Esophagus squamous epithelium (tissue), 5 donors: ENCODE results near the gene GPR137. TPM values are rescaled to one million over a fixed set of nuclear protein-coding genes. Genes with fewer than 3 reads are reported as not detected.

Experiments used
- DNase-seq: peaks from one replicate; lab custom pipeline; 2025; lab: John Stamatoyannopoulos, UW
- H3K27ac ChIP-seq, 4 donors: fragments of 200-600 bp; sonication (generic); one replicate each; pipeline ENCODE4 v1.5.1; 2016 to 2019; ENCODE audit warnings: mild to moderate bottlenecking in 1 of 4
- H3K27me3 ChIP-seq, 4 donors: fragments of 200-600 bp; sonication (generic); 1 replicate in 3 of 4; 2 replicates in 1 of 4; pipeline versions ENCODE4 v1.5.1 to v1.6.0; 2017 to 2021; ENCODE audit warnings: antibody characterized with exemption in 1 of 4
- H3K36me3 ChIP-seq, 3 donors: fragments of 200-600 bp; sonication (generic); one replicate each; pipeline ENCODE4 v1.5.1; 2016 to 2019
- H3K4me1 ChIP-seq, 3 donors: fragments of 200-600 bp; sonication (generic); one replicate each; pipeline ENCODE4 v1.5.1; 2017 to 2019
- H3K4me3 ChIP-seq, 4 donors: fragments of 200-600 bp; sonication (generic); 1 replicate in 3 of 4; 2 replicates in 1 of 4; pipeline ENCODE4 v1.5.1; 2016 to 2019; ENCODE audit warnings: mild to moderate bottlenecking in 2 of 4, moderate library complexity in 1 of 4
- H3K9me3 ChIP-seq, 3 donors: fragments of 200-600 bp; sonication (generic); one replicate each; pipeline ENCODE4 v1.5.1; 2016 to 2019
- CTCF ChIP-seq, 6 experiments: fragments of 450-650 bp in 4 of 6; fragments of 200-600 bp in 2 of 6; sonication (generic) in 2 of 6; IDR thresholded peaks; one replicate each; pipeline ENCODE4 v1.5.1; 2016 to 2019; ENCODE audit warnings: antibody characterized with exemption in 6 of 6, mild to moderate bottlenecking in 4 of 6, moderate library complexity in 4 of 6
- POLR2A ChIP-seq, 4 donors: fragments of 450-650 bp; IDR thresholded peaks; one replicate each; pipeline ENCODE4 v1.6.1; 2017; ENCODE audit warnings: antibody characterized with exemption in 4 of 4, mild to moderate bottlenecking in 4 of 4, moderate library complexity in 3 of 4
- WGBS, 2 donors: methylation state at CpG; one replicate each; pipeline ENCODE4 v1.1.5; 2018; 5-methylcytosine and 5-hydroxymethylcytosine counted together
- intact Hi-C: fragments of 100-400 bp; cut with DNase I; formaldehyde crosslinking; loops from one replicate; pipeline ENCODE4 v1.15.0; 2022
- total RNA-seq, 4 donors: library from RNA; depleted of rRNA; stranded (reverse); fragments of >200 nt; gene quantifications; one replicate each; pipeline ENCODE4 v1.1.0, GENCODE V29; 2016
- donor health status: DM: yes; HTN: yes; CAD: no.

The GPR137 gene
- total RNA-seq, 4 donors from 2014 or later: 17.5 to 19.9 (median 19.2) TPM

DNA sequence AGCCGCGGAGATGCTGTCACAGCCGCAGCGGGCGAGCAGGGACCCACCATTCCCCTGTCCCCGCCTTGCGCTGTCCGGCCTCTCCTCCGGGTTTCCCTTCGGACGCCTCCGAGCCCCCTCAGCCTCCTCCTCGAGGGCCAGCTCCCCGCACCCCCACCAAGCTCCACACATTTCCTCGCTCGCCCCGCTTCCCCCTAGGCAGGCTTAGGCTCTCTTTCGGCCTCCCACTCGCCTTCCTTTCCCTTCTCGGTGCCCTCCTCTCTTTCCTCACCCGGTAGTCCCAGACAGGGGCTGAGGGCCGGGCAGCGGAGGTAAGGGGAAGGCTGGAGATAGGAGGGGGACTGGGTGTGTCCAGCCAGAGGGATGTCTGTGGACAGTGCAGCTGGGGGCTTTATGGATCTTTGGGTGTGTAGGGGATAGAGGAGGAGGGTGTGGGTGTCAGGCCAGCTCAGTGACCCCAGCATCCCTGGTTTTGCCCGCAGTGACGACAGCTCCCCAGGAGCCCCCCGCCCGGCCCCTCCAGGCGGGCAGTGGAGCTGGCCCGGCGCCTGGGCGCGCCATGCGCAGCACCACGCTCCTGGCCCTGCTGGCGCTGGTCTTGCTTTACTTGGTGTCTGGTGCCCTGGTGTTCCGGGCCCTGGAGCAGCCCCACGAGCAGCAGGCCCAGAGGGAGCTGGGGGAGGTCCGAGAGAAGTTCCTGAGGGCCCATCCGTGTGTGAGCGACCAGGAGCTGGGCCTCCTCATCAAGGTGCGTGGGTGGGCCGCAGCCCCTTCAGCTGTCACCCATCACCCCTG lies 7.0 kb downstream of the GPR137 start:
- no peaks in the 10 kb centered on the region for H3K9me3 ChIP-seq
- intact Hi-C loops: no loop called here
- peaks cover 0 to 7% (median 0%) of the 10 kb centered on the region in 3 donors for H3K36me3 ChIP-seq
- peak overlapping the region; percentile 23 to 67 (median 37) for H3K4me3 ChIP-seq
- H3K27me3 ChIP-seq: peaks cover 8 to 78% (median 17%) of the 10 kb centered on the region in 4 donors
- no peak overlapping the region for H3K27ac ChIP-seq
- 6 to 12% methylated on average over 17 to 21 of the region's 42 CpGs for WGBS, 2 donors
- peaks cover 10 to 36% (median 20%) of the 10 kb centered on the region in 3 donors for H3K4me1 ChIP-seq
- DNase-seq: no peak
- TF ChIP-seq CTCF (IDR thresholded peaks at IDR 0.05) (no peak), POLR2A (IDR thresholded peaks at IDR 0.05) (no peak)

GRCh38 chr11:64294774-64295173 lies 9.1 kb downstream of the GPR137 start:
- no peak overlapping the region for H3K4me3 ChIP-seq
- H3K9me3 ChIP-seq: no peaks in the 10 kb centered on the region
- no peak for TF ChIP-seq POLR2A (IDR thresholded peaks at IDR 0.05)
- TF ChIP-seq CTCF (IDR thresholded peaks at IDR 0.05): no peak
- no peaks in the 10 kb centered on the region for H3K36me3 ChIP-seq
- intact Hi-C loops: no loop called here
- WGBS, 2 donors: 36 to 79% methylated on average over 2 of the region's 3 CpGs
- peaks cover 14 to 99% (median 27%) of the 10 kb centered on the region in 4 donors for H3K27me3 ChIP-seq
- DNase-seq: no peak
- H3K27ac ChIP-seq: no peak overlapping the region
- peaks cover 19 to 48% (median 28%) of the 10 kb centered on the region in 3 donors for H3K4me1 ChIP-seq

GRCh38 chr11:64295760-64296159 lies 10.1 kb downstream of the GPR137 start:
- Histone ChIP-seq H3K9me3 (no peaks in the 10 kb centered on the region), H3K27me3 (peaks cover 17 to 100% (median 29%) of the 10 kb centered on the region in 4 donors), H3K4me1 (peaks cover 29 to 58% (median 38%) of the 10 kb centered on the region in 3 donors), H3K36me3 (no peaks in the 10 kb centered on the region), H3K4me3 (no peak overlapping the region), H3K27ac (no peak overlapping the region)
- TF ChIP-seq POLR2A (IDR thresholded peaks at IDR 0.05) (no peak), CTCF (IDR thresholded peaks at IDR 0.05) (no peak)
- no peak for DNase-seq
- intact Hi-C loops: no loop called here
- WGBS, 2 donors: 87 to 90% methylated on average over 4 of the region's 4 CpGs

DNA sequence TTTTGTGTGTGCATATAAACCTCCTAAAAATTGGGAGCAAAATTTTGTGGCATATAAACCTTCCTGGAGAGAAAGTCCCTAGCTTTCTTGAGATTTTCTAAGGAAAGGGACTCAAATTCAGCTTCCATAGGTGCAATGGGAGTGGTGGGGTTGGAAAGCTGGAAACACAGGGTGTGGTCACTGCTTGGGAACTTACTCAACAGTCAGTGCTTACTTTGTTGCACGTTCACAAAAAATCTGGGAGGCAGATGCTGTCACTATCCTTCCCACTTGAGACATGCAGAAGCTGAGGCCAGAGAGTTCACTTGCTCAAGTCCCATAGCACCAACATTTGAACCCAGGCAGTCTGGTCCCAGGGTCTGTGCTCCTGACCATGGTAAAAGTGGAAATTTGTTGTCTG lies 10.6 kb downstream of the GPR137 start:
- no peak for DNase-seq
- intact Hi-C loops: no loop called here

More for the DNA sequence above, 10.6 kb downstream of the GPR137 start:
- Histone ChIP-seq H3K4me3 (no peak overlapping the region), H3K27ac (no peak overlapping the region), H3K36me3 (no peaks in the 10 kb centered on the region), H3K9me3 (no peaks in the 10 kb centered on the region), H3K4me1 (peaks cover 26 to 58% (median 37%) of the 10 kb centered on the region in 3 donors), H3K27me3 (peaks cover 17 to 100% (median 27%) of the 10 kb centered on the region in 4 donors)
- WGBS, 2 donors: 20% methylated on average over 1 of the region's 1 CpG
- TF ChIP-seq POLR2A (IDR thresholded peaks at IDR 0.05): no peak
- no peak for TF ChIP-seq CTCF (IDR thresholded peaks at IDR 0.05)
